DMS153 treated with DMSO at 0.1 percent for 48 hours (cell line): ENCODE data around the gene HCN4.
"Not testable (repeated sequence)": the region's sequence is repeated elsewhere in the genome, so short reads cannot be mapped to it uniquely, and the experiment has no call there.

Experiments
- DNase-seq: peaks from one replicate; lab custom pipeline; 2025; ENCODE audit not compliant: unreplicated experiment; lab: John Stamatoyannopoulos, UW

The HCN4 gene

GRCh38 chr15:73368301-73369136 is at the start of gene HCN4:
Gene HCN4 (minus strand): TSS chr15:73368958. CDS start chr15:73368270, 688 bp downstream.
- no peak for DNase-seq

GRCh38 chr15:73414876-73415275 is 46.1 kb upstream of the HCN4 start:
- no peak for DNase-seq

- DNase-seq, result no peak
Measured at GRCh38 chr15:73403171-73403570, 34.4 kb upstream of the HCN4 start.

GRCh38 chr15:73400222-73400621 is 31.5 kb upstream of the HCN4 start:
- DNase-seq, result not testable (repeated sequence)

GRCh38 chr15:73398861-73399260 is 30.1 kb upstream of the HCN4 start:
- no peak for DNase-seq

- no peak for DNase-seq
Measured at GRCh38 chr15:73397461-73397860, 28.7 kb upstream of the HCN4 start.

GRCh38 chr15:73395671-73396070 is 26.9 kb upstream of the HCN4 start:
- no peak for DNase-seq

GRCh38 chr15:73394782-73395181 is 26.0 kb upstream of the HCN4 start:
- no peak for DNase-seq

GRCh38 chr15:73393336-73393735 is 24.6 kb upstream of the HCN4 start:
- no peak for DNase-seq

- DNase-seq, result no peak
Measured at GRCh38 chr15:73392025-73392424, 23.3 kb upstream of the HCN4 start.

GRCh38 chr15:73391128-73391872 is 22.5 kb upstream of the HCN4 start:
- no peak for DNase-seq

- no peak for DNase-seq
Measured at GRCh38 chr15:73389971-73390544, 21.3 kb upstream of the HCN4 start.

- DNase-seq, result no peak
Measured at GRCh38 chr15:73389539-73389938, 20.8 kb upstream of the HCN4 start.

- no peak for DNase-seq
Measured at GRCh38 chr15:73388256-73388781, 19.6 kb upstream of the HCN4 start.

- DNase-seq, result no peak
Measured at GRCh38 chr15:73387507-73388255, 18.9 kb upstream of the HCN4 start.

GRCh38 chr15:73386886-73387506 is 18.2 kb upstream of the HCN4 start:
- DNase-seq, result no peak

GRCh38 chr15:73386238-73386637 is 17.5 kb upstream of the HCN4 start:
- no peak for DNase-seq

GRCh38 chr15:73385205-73385604 is 16.4 kb upstream of the HCN4 start:
- no peak for DNase-seq

GRCh38 chr15:73383310-73384189 is 14.8 kb upstream of the HCN4 start:
- DNase-seq, result no peak

- DNase-seq, result no peak
Measured at GRCh38 chr15:73382115-73382514, 13.4 kb upstream of the HCN4 start.
